DND-41 (cell line): Measurements from ENCODE around the gene IGSF8.

ENCODE experiments used
- ATAC-seq: fragments of 200-7000 bp; cut with Tn5 transposase; 3 replicates; pipeline ENCODE4 v1.9.1; 2021; ENCODE audit warnings: low read depth; ENCODE audit not compliant: insufficient read depth
- DNase-seq: peaks from one replicate; pipeline ENCODE4 v3.0.0-alpha.2; 2020
- H2AFZ ChIP-seq: 2 replicates; pipeline ENCODE4 v1.6.0; 2012; ENCODE audit warnings: low read depth, low read length
- H3K27ac ChIP-seq: 2 replicates; pipeline ENCODE4 v1.5.1; 2012; ENCODE audit warnings: low read length, inconsistent platforms
- H3K27me3 ChIP-seq: fragments of 200-600 bp; sonication (generic); 2 replicates; pipeline ENCODE4 v1.6.0; 2012; ENCODE audit warnings: low read length, mild to moderate bottlenecking, inconsistent platforms; ENCODE audit not compliant: insufficient read depth, poor library complexity
- H3K36me3 ChIP-seq: 2 replicates; pipeline ENCODE4 v1.5.1; 2012; ENCODE audit warnings: low read length, inconsistent platforms; ENCODE audit not compliant: insufficient read depth
- H3K4me1 ChIP-seq: 2 replicates; pipeline ENCODE4 v1.5.1; 2012; ENCODE audit warnings: mild to moderate bottlenecking, low read length; ENCODE audit not compliant: insufficient read depth
- H3K4me2 ChIP-seq: 2 replicates; pipeline ENCODE4 v1.6.0; 2012; ENCODE audit warnings: mild to moderate bottlenecking, moderate library complexity, low read length, inconsistent platforms; ENCODE audit not compliant: insufficient read depth
- H3K4me3 ChIP-seq, 2 experiments: fragments of 200-600 bp in 1 of 2; shearing (Covaris generic) in 1 of 2; 2 replicates each; pipeline ENCODE4 v1.5.1; 2012 to 2016; ENCODE audit warnings: inconsistent platforms in 2 of 2, low read length in 2 of 2, mild to moderate bottlenecking in 2 of 2, low read depth in 1 of 2, moderate library complexity in 1 of 2
- H3K79me2 ChIP-seq: 2 replicates; pipeline ENCODE4 v1.6.0; 2012; ENCODE audit warnings: low read length, inconsistent platforms; ENCODE audit not compliant: insufficient read depth
- H3K9ac ChIP-seq: 2 replicates; pipeline ENCODE4 v1.6.0; 2012; ENCODE audit warnings: low read depth, mild to moderate bottlenecking, inconsistent platforms, low read length, moderate library complexity
- H3K9me3 ChIP-seq: 2 replicates; pipeline ENCODE4 v1.5.1; 2012; ENCODE audit warnings: low read length, moderate library complexity, mild to moderate bottlenecking, inconsistent platforms; ENCODE audit not compliant: insufficient read depth, severe bottlenecking
- H4K20me1 ChIP-seq: 2 replicates; pipeline ENCODE4 v1.6.0; 2012; ENCODE audit warnings: low read length; ENCODE audit not compliant: insufficient read depth
- CTCF ChIP-seq: IDR thresholded peaks from 2 replicates; pipeline ENCODE4 v1.5.1; 2012; ENCODE audit warnings: borderline replicate concordance, low read length, moderate library complexity, mild to moderate bottlenecking; ENCODE audit not compliant: poor library complexity, severe bottlenecking; ENCODE audit errors: extremely low read depth
- EZH2 ChIP-seq: IDR thresholded peaks from 3 replicates; pipeline ENCODE4 v1.6.1; 2012; ENCODE audit warnings: borderline replicate concordance, low read depth, mild to moderate bottlenecking, moderate library complexity, low read length, inconsistent platforms; ENCODE audit not compliant: severe bottlenecking

Gene IGSF8

GRCh38 chr1:160144921-160145320 lies 46.5 kb upstream of the IGSF8 start:
- no peaks in the 10 kb centered on the region for H3K4me1 ChIP-seq
- TF ChIP-seq CTCF (no peak), EZH2 (no peak)
- no peak overlapping the region for H2AFZ ChIP-seq
- no peaks in the 10 kb centered on the region for H3K36me3 ChIP-seq
- no peak overlapping the region for H3K27ac ChIP-seq
- H3K79me2 ChIP-seq: no peaks in the 10 kb centered on the region
- no peaks in the 10 kb centered on the region for H4K20me1 ChIP-seq
- H3K4me3 ChIP-seq: no peak overlapping the region
- peaks cover 36% of the 10 kb centered on the region for H3K27me3 ChIP-seq
- ATAC-seq (no peak), DNase-seq (no peak)
- no peak overlapping the region for H3K4me2 ChIP-seq
- no peaks in the 10 kb centered on the region for H3K9me3 ChIP-seq
- no peak overlapping the region for H3K9ac ChIP-seq

GRCh38 chr1:160143695-160144094 lies 45.3 kb upstream of the IGSF8 start:
- H2AFZ ChIP-seq: no peak overlapping the region

DNA sequence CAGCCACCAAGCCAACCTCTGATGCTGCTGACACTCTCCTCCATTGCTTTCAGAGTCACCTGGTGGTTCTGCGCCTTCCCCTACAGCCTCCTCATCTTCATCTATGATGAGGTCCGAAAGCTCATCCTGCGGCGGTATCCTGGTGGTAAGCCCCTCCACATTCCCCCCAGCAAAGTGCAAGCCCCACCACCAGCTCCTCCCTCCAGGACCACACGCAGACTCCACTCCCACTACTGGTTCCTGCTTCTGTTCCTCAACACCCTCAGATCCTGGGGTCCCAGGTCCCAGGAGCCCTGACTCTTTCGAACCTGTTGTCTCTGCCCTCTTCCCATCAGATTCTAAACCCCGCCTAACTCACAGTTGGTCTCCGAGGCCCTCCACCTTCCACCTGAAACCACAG lies 41.4 kb upstream of the IGSF8 start:
- H3K36me3 ChIP-seq: no peaks in the 10 kb centered on the region
- TF ChIP-seq CTCF: no peak
- H2AFZ ChIP-seq: no peak overlapping the region
- no peaks in the 10 kb centered on the region for H3K79me2 ChIP-seq
- H4K20me1 ChIP-seq: no peaks in the 10 kb centered on the region
- no peak overlapping the region for H3K4me3 ChIP-seq
- ATAC-seq: no peak
- no peak overlapping the region for H3K9ac ChIP-seq
- H3K27ac ChIP-seq: no peak overlapping the region
- H3K9me3 ChIP-seq: no peaks in the 10 kb centered on the region
- no peak for DNase-seq
- H3K4me2 ChIP-seq: no peak overlapping the region
- no peaks in the 10 kb centered on the region for H3K4me1 ChIP-seq
- peaks cover 35% of the 10 kb centered on the region for H3K27me3 ChIP-seq

More at GRCh38 chr1:160143695-160144094, 45.3 kb upstream of the IGSF8 start:
- no peaks in the 10 kb centered on the region for H3K9me3 ChIP-seq
- no peak for ATAC-seq
- no peak overlapping the region for H3K27ac ChIP-seq
- no peak overlapping the region for H3K4me3 ChIP-seq
- no peak overlapping the region for H3K9ac ChIP-seq
- no peak overlapping the region for H3K4me2 ChIP-seq
- no peak for DNase-seq
- no peaks in the 10 kb centered on the region for H3K4me1 ChIP-seq
- H3K79me2 ChIP-seq: no peaks in the 10 kb centered on the region
- H4K20me1 ChIP-seq: no peaks in the 10 kb centered on the region
- H3K36me3 ChIP-seq: no peaks in the 10 kb centered on the region
- TF ChIP-seq CTCF (no peak), EZH2 (no peak)
- H3K27me3 ChIP-seq: peaks cover 38% of the 10 kb centered on the region
